Measurements from ENCODE around the gene KCNIP1. TPM values are rescaled to one million over a fixed set of nuclear protein-coding genes. Genes with fewer than 3 reads are reported as not detected.

KCNIP1 gene
- total and polyA plus RNA-seq, 10 of the 15 experiments (the other 5 are each of a cell fraction or from before 2014, with no cell fraction given): not detected

GRCh38 chr5:170736966-170737365 lies 233.1 kb downstream of the KCNIP1 start (continued):
- TF ChIP-seq, protein P1, sequence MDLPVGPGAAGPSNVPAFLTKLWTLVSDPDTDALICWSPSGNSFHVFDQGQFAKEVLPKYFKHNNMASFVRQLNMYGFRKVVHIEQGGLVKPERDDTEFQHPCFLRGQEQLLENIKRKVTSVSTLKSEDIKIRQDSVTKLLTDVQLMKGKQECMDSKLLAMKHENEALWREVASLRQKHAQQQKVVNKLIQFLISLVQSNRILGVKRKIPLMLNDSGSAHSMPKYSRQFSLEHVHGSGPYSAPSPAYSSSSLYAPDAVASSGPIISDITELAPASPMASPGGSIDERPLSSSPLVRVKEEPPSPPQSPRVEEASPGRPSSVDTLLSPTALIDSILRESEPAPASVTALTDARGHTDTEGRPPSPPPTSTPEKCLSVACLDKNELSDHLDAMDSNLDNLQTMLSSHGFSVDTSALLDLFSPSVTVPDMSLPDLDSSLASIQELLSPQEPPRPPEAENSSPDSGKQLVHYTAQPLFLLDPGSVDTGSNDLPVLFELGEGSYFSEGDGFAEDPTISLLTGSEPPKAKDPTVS (IDR thresholded peaks at IDR 0.05; ENCODE audit: low read depth, low read length): no peak
- no peak for TF ChIP-seq HDGF (IDR thresholded peaks at IDR 0.05)

DNA sequence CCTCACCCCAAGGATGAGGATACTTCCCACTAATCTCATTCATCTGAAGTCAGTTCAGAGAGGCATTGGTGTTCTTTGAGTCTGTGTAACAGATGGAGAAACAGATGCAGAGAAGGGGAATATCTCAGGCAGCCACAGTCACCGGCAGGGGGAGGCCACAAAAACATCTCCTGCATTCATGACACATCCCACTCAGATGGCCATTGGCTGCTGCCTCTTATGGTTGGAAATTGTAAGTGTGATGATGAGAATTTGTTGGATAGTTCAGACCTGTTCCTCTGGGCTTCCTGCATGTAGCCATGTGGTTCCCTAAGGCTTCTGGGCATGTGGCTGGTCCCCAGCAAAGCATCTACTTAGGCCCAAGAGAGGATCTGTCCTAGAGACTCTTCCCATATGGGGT lies 233.8 kb downstream of the KCNIP1 start:
- Histone ChIP-seq H3K4me2 (ENCODE audit: control insufficient read depth, insufficient read depth) (no peak overlapping the region), H3K9ac (ENCODE audit: control insufficient read depth, insufficient read depth, low read length) (no peak overlapping the region), H3K9me3 (replicated peaks; ENCODE audit: control insufficient read depth, insufficient read depth, low read length) (no peaks in the 10 kb centered on the region; the same call in 2 of the 3 replicates), H3K79me2 (ENCODE audit: control insufficient read depth, insufficient read depth, low read length) (no peaks in the 10 kb centered on the region), H2AFZ (ENCODE audit: control insufficient read depth, low read depth, low read length) (no peak overlapping the region), H3K36me3 (ENCODE audit: control insufficient read depth in 2 of 2, insufficient read depth in 2 of 2, low read length in 1 of 2) (no peaks in the 10 kb centered on the region), H3K4me1 (ENCODE audit: control insufficient read depth, insufficient read depth, low read length) (no peaks in the 10 kb centered on the region), H3K27ac (ENCODE audit: control insufficient read depth, insufficient read depth) (no peak overlapping the region), H3K4me3 (no peak overlapping the region), H4K20me1 (ENCODE audit: control insufficient read depth, insufficient read depth) (no peaks in the 10 kb centered on the region), H3K27me3 (replicated peaks in 1 of 2; ENCODE audit: control insufficient read depth in 2 of 2, insufficient read depth in 2 of 2, low read length in 1 of 2) (no peaks in the 10 kb centered on the region; a peak in 1 of 4 replicates)
- intact Hi-C loops (cut with micrococcal nuclease; ENCODE audit: unreplicated experiment): no loop called here
- DNase-seq (ENCODE audit: low read depth, low spot score): no peak
- ChIA-PET SMC1A (ENCODE audit: uncharacterized antibody, unreplicated experiment) (no interaction called here), RAD21 (ENCODE audit: unreplicated experiment) (no interaction called here), POLR2A (no interaction called here), CTCF (no interaction called here)
- FAIRE-seq: no peak
- in situ Hi-C loops (cut with MboI): no loop called here
- no TSS peak for BruUV-seq (replicated peaks)
- ATAC-seq: no peak
- WGBS (ENCODE audit: insufficient coverage, insufficient replicate concordance, low lambda C conversion rate, missing lambda C conversion rate): 0% methylated on average over 1 of the region's 1 CpG
- no peak for TF ChIP-seq RBBP5 (conservative IDR thresholded peaks at IDR 0.05)
- no peak for TF ChIP-seq SP1 (IDR thresholded peaks at IDR 0.05; ENCODE audit: low read depth, low read length)
- no peak for TF ChIP-seq PAX5 (IDR thresholded peaks at IDR 0.05; ENCODE audit: borderline replicate concordance, low read depth, low read length)
- no peak for TF ChIP-seq EZH2 (IDR thresholded peaks at IDR 0.05; ENCODE audit: borderline replicate concordance, control insufficient read depth, low read depth, low read length)
- no peak for TF ChIP-seq FOXM1 (IDR thresholded peaks at IDR 0.05; ENCODE audit: low read depth, low read length)
- TF ChIP-seq, protein P2, sequence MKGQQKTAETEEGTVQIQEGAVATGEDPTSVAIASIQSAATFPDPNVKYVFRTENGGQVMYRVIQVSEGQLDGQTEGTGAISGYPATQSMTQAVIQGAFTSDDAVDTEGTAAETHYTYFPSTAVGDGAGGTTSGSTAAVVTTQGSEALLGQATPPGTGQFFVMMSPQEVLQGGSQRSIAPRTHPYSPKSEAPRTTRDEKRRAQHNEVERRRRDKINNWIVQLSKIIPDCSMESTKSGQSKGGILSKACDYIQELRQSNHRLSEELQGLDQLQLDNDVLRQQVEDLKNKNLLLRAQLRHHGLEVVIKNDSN (IDR thresholded peaks at IDR 0.05; ENCODE audit: borderline replicate concordance, extremely low read length, insufficient read depth, low read depth, low read length): no peak
- TF ChIP-seq WRNIP1 (IDR thresholded peaks at IDR 0.05; ENCODE audit: borderline replicate concordance, low read depth, low read length): no peak

All from GM12878 (cell line).